Aorta (tissue), 5 donors: ENCODE measurements around the gene RNF2. TPM values are rescaled to one million over a fixed set of nuclear protein-coding genes. Genes with fewer than 3 reads are reported as not detected.

Experiments
- ATAC-seq: fragments of 200-7000 bp; cut with Tn5 transposase; one replicate; pipeline ENCODE4 v1.9.1; 2022; ENCODE audit warnings: moderate library complexity; ENCODE audit not compliant: low FRiP score
- DNase-seq, 2 donors: peaks; one replicate each; pipeline ENCODE4 v3.0.0-alpha.2; 2020
- H3K27ac ChIP-seq, 2 donors: one replicate each; pipeline ENCODE4 v1.5.1; 2013; ENCODE audit warnings: low read length in 2 of 2, mild to moderate bottlenecking in 2 of 2, moderate library complexity in 2 of 2, control low read depth in 1 of 2, inconsistent platforms in 1 of 2, low read depth in 1 of 2
- H3K27me3 ChIP-seq, 2 donors: one replicate each; pipeline ENCODE4 v1.6.1; 2013; ENCODE audit warnings: control low read depth in 1 of 2, low read length in 1 of 2, mild to moderate bottlenecking in 1 of 2, moderate library complexity in 1 of 2; ENCODE audit not compliant: insufficient read depth in 2 of 2, control insufficient read depth in 1 of 2
- H3K36me3 ChIP-seq, 2 donors: one replicate each; pipeline ENCODE4 v1.6.1; 2013; ENCODE audit warnings: control low read depth in 1 of 2, low read length in 1 of 2, mild to moderate bottlenecking in 1 of 2; ENCODE audit not compliant: insufficient read depth in 2 of 2, control insufficient read depth in 1 of 2
- H3K4me1 ChIP-seq, 2 donors: one replicate each; pipeline ENCODE4 v1.6.1; 2013; ENCODE audit warnings: low read length in 2 of 2, control low read depth in 1 of 2, mild to moderate bottlenecking in 1 of 2, moderate library complexity in 1 of 2; ENCODE audit not compliant: insufficient read depth in 2 of 2, control insufficient read depth in 1 of 2
- H3K4me3 ChIP-seq, 2 donors: one replicate each; pipeline ENCODE4 v1.5.1; 2013; ENCODE audit warnings: low read length in 2 of 2, control low read depth in 1 of 2, mild to moderate bottlenecking in 1 of 2
- H3K9me3 ChIP-seq: one replicate; pipeline ENCODE4 v1.6.1; 2013; ENCODE audit warnings: mild to moderate bottlenecking, low read length; ENCODE audit not compliant: control insufficient read depth
- WGBS, 2 donors: extraction: QIAGEN DNeasy Blood & Tissue Kit; methylation state at CpG; one replicate each; pipeline ENCODE4 v1.1.7; 2013; 5-methylcytosine and 5-hydroxymethylcytosine counted together
- intact Hi-C, 2 donors: fragments of 100-400 bp; cut with DNase I; formaldehyde crosslinking; loops; one replicate each; pipeline versions ENCODE4 v1.14.2 to v1.15.0; 2022
- polyA plus RNA-seq, 2 donors: library from polyadenylated mRNA; stranded (reverse); fragments of 200-250 nt; gene quantifications; one replicate each; pipeline ENCODE4 v1.2.3, GENCODE V29; 2013
- total RNA-seq, 2 donors: library from RNA; stranded (reverse); fragmentation: NEBNext Ultra II Directional; extraction: Animal tissue kit (Norgen Biotek cat#: 25700); gene quantifications; one replicate each; pipeline ENCODE4 v1.2.1, GENCODE V29; 2021
- donor health status: healthy with polysubstance abuse.
- donor health status: Bipolar disorder and iron deficiency.
- donor health status: DM: no; HTN: no; CAD: no.
- donor health status: DM: no; HTN: no; CAD: no.
- donor health status: DM: yes; HTN: yes; CAD: no.

The RNF2 gene
- total and polyA plus RNA-seq, 4 donors, result 4.1 to 19.0 (median 8.7) TPM

DNA sequence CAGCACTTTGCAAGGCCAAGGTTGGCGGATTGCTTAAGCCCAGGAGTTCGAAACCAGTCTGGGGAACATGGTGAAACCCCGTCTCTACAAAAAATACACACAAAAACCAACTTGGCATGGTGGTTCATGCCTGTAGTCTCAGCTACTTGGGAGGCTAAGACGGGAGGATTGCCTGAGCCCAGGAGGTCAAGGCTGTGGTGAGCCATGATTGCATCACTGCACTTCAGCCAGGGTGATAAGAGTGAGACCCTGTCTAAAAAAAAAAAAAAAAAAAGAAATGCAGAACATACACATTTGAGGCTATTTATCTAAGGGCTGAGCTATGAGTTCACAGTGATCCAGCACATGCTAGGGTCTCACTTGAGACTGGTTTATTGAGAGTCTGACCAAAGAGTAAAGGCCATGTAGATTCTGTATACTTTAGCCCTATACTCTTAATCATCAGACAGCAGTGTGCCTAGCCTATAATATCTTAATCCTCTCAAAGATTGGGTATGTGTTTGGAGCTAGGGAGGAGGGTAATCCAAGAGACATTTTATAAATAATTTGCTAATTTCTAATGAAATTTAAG, 23.9 kb downstream of the RNF2 start:
- 92 to 97% methylated on average over 4 of the region's 4 CpGs for WGBS, 2 donors
- H3K27ac ChIP-seq, result no peak overlapping the region
- intact Hi-C loops, result no loop called here
- H3K36me3 ChIP-seq, result peaks cover 2 to 3% of the 10 kb centered on the region in 2 donors
- no peak for ATAC-seq
- H3K9me3 ChIP-seq, result no peaks in the 10 kb centered on the region
- H3K27me3 ChIP-seq, result no peaks in the 10 kb centered on the region
- peaks cover 0 to 4% of the 10 kb centered on the region in 2 donors for H3K4me1 ChIP-seq
- no peak overlapping the region for H3K4me3 ChIP-seq
- no peak for DNase-seq

DNA sequence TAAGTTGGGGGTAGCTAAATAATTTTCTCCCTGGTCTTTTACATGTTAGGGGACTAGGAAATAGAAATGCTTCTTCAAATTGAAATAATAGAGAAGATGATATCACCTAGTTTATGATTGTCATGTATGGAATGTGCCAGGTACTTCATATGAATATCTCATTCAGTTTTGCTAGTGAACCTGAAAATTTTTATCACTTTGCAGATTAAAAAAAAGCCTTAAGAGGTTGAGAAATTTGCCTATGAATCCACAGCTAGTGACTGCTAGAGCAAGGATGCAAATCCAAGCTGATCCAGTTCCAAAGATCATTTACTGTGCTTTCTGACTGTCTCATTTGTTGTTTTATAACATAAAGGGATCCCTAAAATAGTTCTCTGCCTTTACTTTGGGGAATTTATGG, 24.7 kb downstream of the RNF2 start:
- DNase-seq (no peak), ATAC-seq (no peak)
- H3K9me3 ChIP-seq, result no peaks in the 10 kb centered on the region
- intact Hi-C loops, result no loop called here
- H3K36me3 ChIP-seq, result peaks cover 2 to 3% of the 10 kb centered on the region in 2 donors
- peaks cover 0 to 5% of the 10 kb centered on the region in 2 donors for H3K4me1 ChIP-seq
- H3K27ac ChIP-seq, result no peak overlapping the region
- no peaks in the 10 kb centered on the region for H3K27me3 ChIP-seq
- H3K4me3 ChIP-seq, result no peak overlapping the region

DNA sequence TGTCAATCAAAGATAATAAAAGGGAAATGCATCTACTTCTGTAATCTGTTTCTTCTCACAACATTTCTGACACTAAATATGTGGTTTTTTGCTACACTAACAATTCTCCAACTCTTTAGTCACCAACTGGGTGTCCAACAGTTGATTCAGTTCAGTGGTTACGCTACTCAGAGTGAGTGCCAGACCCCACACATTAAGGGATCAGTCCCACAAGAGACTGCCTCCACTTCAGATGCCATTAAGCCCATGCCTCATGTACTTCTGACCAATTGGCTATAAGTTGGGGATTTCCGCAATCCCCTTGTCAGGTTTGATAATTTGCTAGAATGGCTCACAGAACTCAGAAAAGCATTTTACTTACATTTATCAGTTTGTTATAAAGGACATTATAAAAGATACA, 28.4 kb downstream of the RNF2 start:
- Histone ChIP-seq H3K9me3 (no peaks in the 10 kb centered on the region), H3K4me1 (peaks cover 0 to 5% of the 10 kb centered on the region in 2 donors), H3K27me3 (no peaks in the 10 kb centered on the region), H3K4me3 (no peak overlapping the region), H3K36me3 (no peaks in the 10 kb centered on the region), H3K27ac (no peak overlapping the region)
- intact Hi-C loops, result no loop called here
- ATAC-seq (no peak), DNase-seq (no peak)
- 92 to 96% methylated on average over 2 of the region's 2 CpGs for WGBS, 2 donors

DNA sequence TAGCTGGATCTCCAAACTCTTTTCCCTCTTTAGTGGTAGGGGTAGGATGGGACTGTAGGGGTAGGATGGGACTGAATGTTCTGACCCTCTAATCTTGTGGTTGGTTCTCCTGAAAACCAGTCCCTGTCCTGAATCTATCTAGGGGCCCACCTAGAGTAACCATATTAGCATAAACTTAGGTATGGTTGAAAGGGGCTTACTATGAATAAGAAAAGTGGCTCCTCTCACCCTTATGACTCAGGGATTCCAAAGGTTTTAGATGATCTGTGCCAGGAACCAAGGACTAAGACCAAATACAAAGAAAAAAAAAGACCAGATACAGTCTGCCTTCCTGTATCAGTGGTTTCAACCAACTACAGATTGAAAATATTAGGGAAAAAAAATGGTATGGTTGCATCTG, 28.9 kb downstream of the RNF2 start:
- no peak overlapping the region for H3K27ac ChIP-seq
- H3K4me1 ChIP-seq, result peaks cover 0 to 5% of the 10 kb centered on the region in 2 donors
- intact Hi-C loops, result no loop called here
- no peaks in the 10 kb centered on the region for H3K9me3 ChIP-seq
- no peaks in the 10 kb centered on the region for H3K27me3 ChIP-seq
- ATAC-seq (no peak), DNase-seq (no peak)
- no peaks in the 10 kb centered on the region for H3K36me3 ChIP-seq
- H3K4me3 ChIP-seq, result no peak overlapping the region

DNA sequence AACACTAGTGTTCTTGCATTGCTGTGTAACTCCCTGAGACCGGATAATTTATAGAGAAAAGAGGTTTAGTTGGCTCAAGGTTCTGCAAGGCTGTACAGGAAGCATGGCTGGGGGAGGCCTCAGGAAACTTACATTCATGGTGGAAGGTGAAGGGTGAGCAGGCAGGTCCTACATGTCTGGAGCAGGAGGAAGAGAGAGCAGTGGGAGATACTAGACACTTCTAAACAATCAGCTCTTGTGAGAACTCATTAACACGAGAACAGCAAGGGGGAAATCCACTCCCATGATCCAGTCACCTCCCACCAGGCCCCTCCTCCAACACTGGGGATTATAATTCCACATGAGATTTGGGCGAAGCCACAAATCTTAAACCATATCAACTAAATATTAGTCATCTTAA, 30.1 kb downstream of the RNF2 start:
- H3K9me3 ChIP-seq, result no peaks in the 10 kb centered on the region
- DNase-seq (no peak), ATAC-seq (no peak)
- H3K27ac ChIP-seq, result no peak overlapping the region
- no peak overlapping the region for H3K4me3 ChIP-seq
- no peaks in the 10 kb centered on the region for H3K27me3 ChIP-seq
- peaks cover 0 to 5% of the 10 kb centered on the region in 2 donors for H3K4me1 ChIP-seq
- no peaks in the 10 kb centered on the region for H3K36me3 ChIP-seq
- intact Hi-C loops, result no loop called here
- 89 to 93% methylated on average over 3 of the region's 3 CpGs for WGBS, 2 donors

DNA sequence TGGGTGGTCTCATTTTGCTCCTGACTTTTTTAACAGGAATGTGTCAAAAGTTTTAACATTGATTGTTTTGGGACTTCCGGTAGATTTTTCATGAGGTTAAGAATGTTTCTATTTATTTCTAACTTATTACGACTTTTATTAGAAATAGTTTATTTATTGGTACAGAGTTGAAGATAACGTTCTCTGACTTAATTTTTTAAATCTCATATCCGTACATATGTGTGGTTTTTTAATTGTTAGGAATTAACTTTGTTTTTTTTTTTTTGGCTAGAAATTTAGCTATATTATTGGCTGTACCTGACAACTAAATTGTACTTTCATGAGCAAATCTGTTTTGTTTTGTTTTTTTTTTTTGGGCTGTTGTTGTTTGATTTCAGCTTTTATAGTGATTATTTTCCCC, 32.0 kb downstream of the RNF2 start:
- peaks cover 0 to 5% of the 10 kb centered on the region in 2 donors for H3K4me1 ChIP-seq
- 62 to 71% methylated on average over 4 of the region's 4 CpGs for WGBS, 2 donors
- intact Hi-C loops, result no loop called here
- no peaks in the 10 kb centered on the region for H3K36me3 ChIP-seq
- H3K9me3 ChIP-seq, result no peaks in the 10 kb centered on the region
- H3K27me3 ChIP-seq, result no peaks in the 10 kb centered on the region
- H3K27ac ChIP-seq, result no peak overlapping the region
- ATAC-seq (no peak), DNase-seq (no peak)
- H3K4me3 ChIP-seq, result no peak overlapping the region

DNA sequence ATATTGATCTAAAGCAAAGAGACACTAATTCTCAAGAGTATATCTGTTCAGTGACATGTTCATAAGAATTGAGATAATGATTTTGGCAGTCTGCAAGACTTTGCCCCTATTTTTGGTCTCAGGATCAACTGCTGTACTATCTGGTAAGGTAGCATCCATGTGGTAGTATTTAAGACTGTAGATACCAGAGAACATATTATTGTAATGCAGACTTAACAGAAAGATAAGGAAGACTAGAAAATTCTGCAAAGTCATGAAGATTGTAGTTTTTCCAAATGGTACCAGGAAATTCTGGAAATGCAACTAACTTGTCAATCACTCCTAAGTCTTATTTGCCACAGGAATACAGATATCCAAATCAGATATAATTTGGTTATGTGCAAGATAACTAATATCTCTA, 35.1 kb downstream of the RNF2 start:
- Histone ChIP-seq H3K27me3 (no peaks in the 10 kb centered on the region), H3K4me1 (peaks cover 1 to 5% of the 10 kb centered on the region in 2 donors), H3K9me3 (no peaks in the 10 kb centered on the region), H3K36me3 (no peaks in the 10 kb centered on the region), H3K27ac (no peak overlapping the region), H3K4me3 (no peak overlapping the region)
- ATAC-seq (no peak), DNase-seq (no peak)
- intact Hi-C loops, result no loop called here

DNA sequence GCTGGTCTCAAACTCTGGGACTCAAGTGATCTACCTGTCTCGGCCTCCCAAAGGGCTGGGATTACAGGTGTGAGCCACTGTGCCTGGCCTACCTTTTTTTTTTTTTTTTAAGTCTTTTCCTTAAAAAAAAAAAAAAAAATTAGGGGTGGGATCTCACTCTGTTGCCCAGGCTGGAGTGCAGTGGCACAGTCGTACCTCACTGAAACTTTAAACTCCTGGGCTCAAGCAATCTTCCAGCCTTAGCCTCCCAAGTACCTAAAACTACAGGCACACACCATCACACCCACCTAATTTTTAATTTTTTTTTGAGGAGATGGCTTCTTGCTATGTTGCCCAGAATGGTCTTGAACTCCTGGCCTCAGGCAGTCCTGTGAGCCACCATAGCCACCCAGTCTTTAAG, 38.5 kb downstream of the RNF2 start:
- no peak for DNase-seq
- no peaks in the 10 kb centered on the region for H3K27me3 ChIP-seq
- intact Hi-C loops, result no loop called here
- peaks cover 1 to 5% of the 10 kb centered on the region in 2 donors for H3K4me1 ChIP-seq
- 96 to 98% methylated on average over 2 of the region's 2 CpGs for WGBS, 2 donors
- no peak overlapping the region for H3K4me3 ChIP-seq
- no peaks in the 10 kb centered on the region for H3K36me3 ChIP-seq
- no peak overlapping the region for H3K27ac ChIP-seq
- H3K9me3 ChIP-seq, result no peaks in the 10 kb centered on the region
- no peak for ATAC-seq

DNA sequence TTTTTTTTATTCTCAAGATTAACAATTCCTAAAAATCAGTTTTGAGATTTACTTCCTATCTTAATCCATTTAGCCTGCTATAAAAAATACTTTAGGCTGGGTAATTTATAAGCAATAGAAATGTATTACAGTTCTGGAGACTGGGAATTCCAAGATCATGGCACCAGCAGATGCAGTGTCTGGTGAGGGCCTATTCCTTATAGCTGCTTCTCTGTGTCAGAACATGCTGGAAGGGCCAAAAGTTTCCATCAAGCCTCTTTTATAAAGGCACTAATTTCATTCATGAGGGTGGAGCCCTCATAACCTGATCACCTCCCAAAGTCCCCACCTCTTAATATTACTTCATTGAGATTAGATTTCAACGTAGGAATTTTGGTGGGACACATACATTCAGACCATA, 41.7 kb downstream of the RNF2 start:
- Histone ChIP-seq H3K4me3 (no peak overlapping the region), H3K36me3 (no peaks in the 10 kb centered on the region), H3K27ac (no peak overlapping the region), H3K27me3 (no peaks in the 10 kb centered on the region), H3K4me1 (peaks cover 3 to 5% of the 10 kb centered on the region in 2 donors), H3K9me3 (no peaks in the 10 kb centered on the region)
- no peak for ATAC-seq
- intact Hi-C loops, result no loop called here
- WGBS, 2 donors, result 95 to 96% methylated on average over 1 of the region's 1 CpG
- DNase-seq, result no peak
